Measurements from ENCODE around the gene MRPL37.
"Not testable (repeated sequence)": the region's sequence is repeated elsewhere in the genome, so short reads cannot be mapped to it uniquely, and the experiment has no call there.

MRPL37 gene

GRCh38 chr1:54172614-54173599, 27.1 kb upstream of the MRPL37 start:
- no peak for DNase-seq (ENCODE audit: low read depth)

GRCh38 chr1:54173681-54174080, 26.3 kb upstream of the MRPL37 start:
- DNase-seq (ENCODE audit: low read depth): no peak

GRCh38 chr1:54174106-54174505, 25.9 kb upstream of the MRPL37 start:
- DNase-seq (ENCODE audit: low read depth): no peak

- DNase-seq (ENCODE audit: low read depth): no peak
Observed at GRCh38 chr1:54176621-54177327, 23.2 kb upstream of the MRPL37 start.

GRCh38 chr1:54177726-54178125, 22.2 kb upstream of the MRPL37 start:
- no peak for DNase-seq (ENCODE audit: low read depth)

- no peak for DNase-seq (ENCODE audit: low read depth)
Observed at GRCh38 chr1:54178296-54179070, 21.5 kb upstream of the MRPL37 start.

- DNase-seq (ENCODE audit: low read depth): no peak
Observed at GRCh38 chr1:54180701-54181360, 19.1 kb upstream of the MRPL37 start.

- DNase-seq (ENCODE audit: low read depth): no peak
Observed at GRCh38 chr1:54186056-54186455, 13.9 kb upstream of the MRPL37 start.

GRCh38 chr1:54188291-54188690, 11.7 kb upstream of the MRPL37 start:
- DNase-seq (ENCODE audit: low read depth): no peak

GRCh38 chr1:54190526-54190925, 9.4 kb upstream of the MRPL37 start:
- DNase-seq (ENCODE audit: low read depth): no peak

GRCh38 chr1:54191525-54191924, 8.4 kb upstream of the MRPL37 start:
- DNase-seq (ENCODE audit: low read depth): no peak

GRCh38 chr1:54193453-54193852, 6.5 kb upstream of the MRPL37 start:
- DNase-seq (ENCODE audit: low read depth): no peak

- no peak for DNase-seq (ENCODE audit: low read depth)
Observed at GRCh38 chr1:54199151-54199764, 709 bp upstream of the MRPL37 start.

- no peak for DNase-seq (ENCODE audit: low read depth)
Observed at GRCh38 chr1:54200519-54200997, 591 bp downstream of the MRPL37 start.

- no peak for DNase-seq (ENCODE audit: low read depth)
Observed at GRCh38 chr1:54204199-54204598, 4.2 kb downstream of the MRPL37 start.

GRCh38 chr1:54207287-54207686, 7.3 kb downstream of the MRPL37 start:
- no peak for DNase-seq (ENCODE audit: low read depth)

GRCh38 chr1:54207896-54208295, 7.9 kb downstream of the MRPL37 start:
- not testable (repeated sequence) for DNase-seq (ENCODE audit: low read depth)

GRCh38 chr1:54212872-54213271, 12.9 kb downstream of the MRPL37 start:
- DNase-seq (ENCODE audit: low read depth): no peak

GRCh38 chr1:54215523-54215922, 15.6 kb downstream of the MRPL37 start:
- DNase-seq (ENCODE audit: low read depth): no peak

- DNase-seq (ENCODE audit: low read depth): no peak
Observed at GRCh38 chr1:54218883-54219687, 19.1 kb downstream of the MRPL37 start.

- DNase-seq (ENCODE audit: low read depth): no peak
Observed at GRCh38 chr1:54219688-54220003, 19.7 kb downstream of the MRPL37 start.

All from T-helper 22 cell (primary cell).